Neural cell (in vitro differentiated cells): ENCODE measurements around the gene LRIT3. TPM values are rescaled to one million over a fixed set of nuclear protein-coding genes. Genes with fewer than 3 reads are reported as not detected.

ENCODE experiments used
- H2AFZ ChIP-seq: fragments of 200-600, 300-800 bp; sonication (generic), shearing (Covaris generic); 2 replicates; pipeline ENCODE4 v1.6.0; 2014; ENCODE audit warnings: low read depth, mild to moderate bottlenecking, antibody characterized with exemption, low read length, moderate library complexity
- H3F3A ChIP-seq: fragments of 200-600 bp; shearing (Covaris generic); 2 replicates; pipeline ENCODE4 v1.6.1; 2016; ENCODE audit warnings: mild to moderate bottlenecking, moderate library complexity, mixed read lengths, antibody characterized with exemption, low read length; ENCODE audit not compliant: insufficient read depth, poor library complexity, severe bottlenecking
- H3K27ac ChIP-seq: fragments of 200-600, 300-800 bp; sonication (generic), shearing (Covaris generic); 2 replicates; pipeline ENCODE4 v1.5.1; 2014; ENCODE audit warnings: mild to moderate bottlenecking, low read length, moderate library complexity
- H3K27me3 ChIP-seq: fragments of 300-800, 200-600 bp; sonication (generic), shearing (Covaris generic); 2 replicates; pipeline ENCODE4 v1.6.0; 2014; ENCODE audit warnings: mild to moderate bottlenecking, low read depth, low read length, moderate library complexity; ENCODE audit not compliant: insufficient read depth
- H3K36me3 ChIP-seq: fragments of 300-800, 200-600 bp; sonication (generic), shearing (Covaris generic); 2 replicates; pipeline ENCODE4 v1.5.1; 2014; ENCODE audit warnings: mild to moderate bottlenecking, antibody characterized with exemption, low read length, moderate library complexity; ENCODE audit not compliant: insufficient read depth
- H3K4me2 ChIP-seq: fragments of 300-800, 200-600 bp; sonication (generic), shearing (Covaris generic); 2 replicates; pipeline ENCODE4 v1.6.0; 2014; ENCODE audit warnings: mild to moderate bottlenecking, low read length
- H3K4me3 ChIP-seq: fragments of 300-800, 200-600 bp; sonication (generic), shearing (Covaris generic); 2 replicates; pipeline ENCODE4 v1.5.1; 2014; ENCODE audit warnings: mild to moderate bottlenecking, low read length, moderate library complexity
- H3K79me2 ChIP-seq: fragments of 200-600 bp; shearing (Covaris generic); replicated peaks from 2 replicates; pipeline ENCODE4 v1.6.0; 2014; ENCODE audit warnings: mild to moderate bottlenecking, low read length, moderate library complexity; ENCODE audit not compliant: insufficient read depth
- H3K9ac ChIP-seq: fragments of 300-800, 200-600 bp; sonication (generic), shearing (Covaris generic); 2 replicates; pipeline ENCODE4 v1.6.1; 2016; ENCODE audit warnings: mild to moderate bottlenecking, low read length, mixed read lengths
- H3K9me2 ChIP-seq: fragments of 200-600 bp; shearing (Covaris generic); 2 replicates; pipeline ENCODE4 v1.6.1; 2016; ENCODE audit warnings: mild to moderate bottlenecking, low read length, mixed read lengths; ENCODE audit not compliant: insufficient read depth
- H3K9me3 ChIP-seq: fragments of 200-600, 300-800 bp; sonication (generic), shearing (Covaris generic); 2 replicates; pipeline ENCODE4 v1.6.1; 2016; ENCODE audit warnings: mild to moderate bottlenecking, mixed run types, low read length, moderate library complexity, mixed read lengths
- H4K20me1 ChIP-seq: fragments of 200-600 bp; shearing (Covaris generic); 2 replicates; pipeline ENCODE4 v1.6.1; 2016; ENCODE audit warnings: mild to moderate bottlenecking, mixed run types; ENCODE audit not compliant: insufficient read depth
- CTCF ChIP-seq: fragments of 450-650 bp; IDR thresholded peaks from 2 replicates; pipeline ENCODE4 v1.5.1; 2014; ENCODE audit warnings: antibody characterized with exemption, mild to moderate bottlenecking, moderate library complexity; ENCODE audit not compliant: poor library complexity, severe bottlenecking
- EP300 ChIP-seq: fragments of 450-650 bp; conservative IDR thresholded peaks from 2 replicates; pipeline ENCODE4 v1.6.1; 2014; ENCODE audit warnings: antibody characterized with exemption, mild to moderate bottlenecking, moderate library complexity; ENCODE audit not compliant: poor library complexity, severe bottlenecking
- EZH2 ChIP-seq: fragments of 200-600, 300-800 bp; shearing (Covaris generic), sonication (generic); IDR thresholded peaks from 2 replicates; pipeline ENCODE4 v1.6.1; 2014; ENCODE audit warnings: antibody characterized with exemption, low read length, borderline replicate concordance, mild to moderate bottlenecking; ENCODE audit not compliant: insufficient read depth, poor library complexity, severe bottlenecking
- MXI1 ChIP-seq: fragments of 450-650 bp; conservative IDR thresholded peaks from 2 replicates; pipeline ENCODE4 v1.6.1; 2014; ENCODE audit warnings: antibody characterized with exemption, mild to moderate bottlenecking; ENCODE audit not compliant: poor library complexity, severe bottlenecking
- POLR2AphosphoS5 ChIP-seq: IDR thresholded peaks from 2 replicates; pipeline ENCODE4 v1.6.1; 2012
- RAD21 ChIP-seq: fragments of 450-650 bp; conservative IDR thresholded peaks from 2 replicates; pipeline ENCODE4 v1.6.1; 2014; ENCODE audit warnings: antibody characterized with exemption, mild to moderate bottlenecking, moderate library complexity
- REST ChIP-seq: IDR thresholded peaks from 2 replicates; pipeline ENCODE4 v1.6.1; 2012; ENCODE audit warnings: borderline replicate concordance
- SMC3 ChIP-seq: fragments of 450-650 bp; conservative IDR thresholded peaks from 2 replicates; pipeline ENCODE4 v1.6.1; 2014; ENCODE audit warnings: antibody characterized with exemption, mild to moderate bottlenecking, moderate library complexity; ENCODE audit not compliant: poor library complexity
- TAF1 ChIP-seq: IDR thresholded peaks from 2 replicates; pipeline ENCODE4 v1.6.1; 2012; ENCODE audit warnings: low read depth
- polyA plus RNA-seq: library from polyadenylated mRNA; depleted of rRNA; stranded (reverse); fragments of >200 nt; gene quantifications from 2 replicates; pipeline ENCODE4 v1.2.3, GENCODE V29; 2014

The LRIT3 gene
- polyA plus RNA-seq, 1 donor from 2014 or later, result 0.33 TPM

DNA sequence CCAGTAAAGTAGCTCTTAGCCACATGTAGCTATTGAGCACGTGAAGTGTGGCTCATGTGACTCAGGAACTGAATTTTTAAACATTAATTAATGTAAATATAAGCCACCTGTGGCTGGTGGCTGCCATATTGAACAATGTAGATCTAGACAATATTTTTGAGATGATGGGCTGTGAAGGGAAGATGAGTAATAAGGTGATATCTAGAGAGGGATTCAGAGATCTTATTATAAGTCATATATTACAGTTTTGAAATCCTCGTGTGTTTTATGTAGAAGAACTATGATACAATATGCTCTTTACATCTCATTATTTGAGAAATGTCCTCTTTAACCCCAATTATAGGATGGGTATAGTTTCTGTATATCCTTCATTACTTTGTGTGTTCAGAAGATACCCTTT is 26.7 kb upstream of the LRIT3 start:
- Histone ChIP-seq H3K79me2 (peaks cover 16% of the 10 kb centered on the region), H2AFZ (no peak overlapping the region), H3K4me2 (no peak overlapping the region), H3K27me3 (no peaks in the 10 kb centered on the region), H3K36me3 (peaks cover 6% of the 10 kb centered on the region), H3K4me3 (no peak overlapping the region), H3K27ac (no peak overlapping the region), H3K9me2 (no peaks in the 10 kb centered on the region), H3K9ac (no peak overlapping the region), H4K20me1 (no peaks in the 10 kb centered on the region), H3F3A (no peaks in the 10 kb centered on the region), H3K9me3 (no peaks in the 10 kb centered on the region)
- TF ChIP-seq RAD21, result no peak
- no peak for TF ChIP-seq CTCF
- no peak for TF ChIP-seq MXI1
- no peak for TF ChIP-seq REST
- no peak for TF ChIP-seq EP300
- no peak for TF ChIP-seq EZH2
- TF ChIP-seq POLR2AphosphoS5, result no peak

GRCh38 chr4:109826719-109827118 is 21.2 kb upstream of the LRIT3 start:
- peaks cover 6% of the 10 kb centered on the region for H3K36me3 ChIP-seq
- H3F3A ChIP-seq, result no peaks in the 10 kb centered on the region
- H3K27me3 ChIP-seq, result no peaks in the 10 kb centered on the region
- no peaks in the 10 kb centered on the region for H3K9me2 ChIP-seq
- no peak overlapping the region for H3K9ac ChIP-seq
- TF ChIP-seq MXI1 (no peak), SMC3 (peak; percentile 75), CTCF (peak; percentile 72), REST (no peak), POLR2AphosphoS5 (no peak), RAD21 (peak; percentile 75), EP300 (no peak), EZH2 (no peak), TAF1 (no peak)
- no peaks in the 10 kb centered on the region for H3K9me3 ChIP-seq
- H3K4me3 ChIP-seq, result no peak overlapping the region
- no peak overlapping the region for H3K27ac ChIP-seq
- H3K79me2 ChIP-seq, result no peaks in the 10 kb centered on the region
- no peak overlapping the region for H2AFZ ChIP-seq
- no peak overlapping the region for H3K4me2 ChIP-seq
- no peaks in the 10 kb centered on the region for H4K20me1 ChIP-seq
